H1 (cell line): ENCODE data around the gene SENP6. TPM values are rescaled to one million over a fixed set of nuclear protein-coding genes. Genes with fewer than 3 reads are reported as not detected.
"Not testable (repeated sequence)": the region's sequence is repeated elsewhere in the genome, so short reads cannot be mapped to it uniquely, and the experiment has no call there.

Experiments used
- CTCF ChIA-PET: fragments of 300-600 bp; sonication (Branson Sonifier 250); formaldehyde crosslinking; loops from one replicate; lab custom pipeline; 2021; ENCODE audit not compliant: partially characterized antibody; lab: Charles Lee
- POLR2A ChIA-PET: fragments of 300-600 bp; sonication (Branson Sonifier 250); formaldehyde crosslinking; loops from one replicate; lab custom pipeline; 2021; ENCODE audit warnings: inconsistent platforms; ENCODE audit not compliant: partially characterized antibody; lab: Charles Lee
- DNase-seq, 2 experiments: peaks; one replicate each; pipeline versions ENCODE4 v3.0.0 to v3.0.0-alpha.2; 2010 to 2022; ENCODE audit warnings: low spot score in 2 of 2, low read depth in 1 of 2, mixed read lengths in 1 of 2
- FAIRE-seq: peaks from 2 replicates; lab custom pipeline; 2011; peaks lifted over from hg19 to GRCh38; lab: Jason Lieb, UNC
- H2AFZ ChIP-seq: 2 replicates; pipeline ENCODE4 v1.8.1; 2012; ENCODE audit warnings: low read length, inconsistent platforms
- H2AK5ac ChIP-seq: 2 replicates; pipeline ENCODE4 v1.6.1; 2013; ENCODE audit warnings: low read depth, low read length
- H2BK120ac ChIP-seq: replicated peaks from 2 replicates; pipeline ENCODE3; 2013; ENCODE audit warnings: low read depth, low read length, inconsistent platforms
- H2BK12ac ChIP-seq: 2 replicates; pipeline ENCODE4 v1.6.1; 2013; ENCODE audit warnings: low read depth, low read length
- H2BK15ac ChIP-seq: 2 replicates; pipeline ENCODE4 v1.6.1; 2013; ENCODE audit warnings: low read length
- H2BK20ac ChIP-seq: 2 replicates; pipeline ENCODE4 v1.6.1; 2013; ENCODE audit warnings: low read length
- H2BK5ac ChIP-seq: 2 replicates; pipeline ENCODE4 v1.6.1; 2013; ENCODE audit warnings: low read depth, low read length
- H3K14ac ChIP-seq: 2 replicates; pipeline ENCODE4 v1.6.1; 2013; ENCODE audit warnings: inconsistent platforms; ENCODE audit not compliant: insufficient read length
- H3K18ac ChIP-seq: 2 replicates; pipeline ENCODE4 v1.6.1; 2013; ENCODE audit warnings: low read length; ENCODE audit errors: extremely low read depth
- H3K23ac ChIP-seq: 2 replicates; pipeline ENCODE4 v1.6.1; 2013; ENCODE audit warnings: inconsistent platforms; ENCODE audit not compliant: insufficient read length
- H3K23me2 ChIP-seq: 2 replicates; pipeline ENCODE4 v1.6.1; 2013; ENCODE audit warnings: low read depth, low read length
- H3K27ac ChIP-seq: 2 replicates; pipeline ENCODE4 v1.6.1; 2011; ENCODE audit warnings: low read depth, low read length, inconsistent platforms
- H3K27me3 ChIP-seq, 4 experiments: replicated peaks in 1 of 4; 1 replicate in 1 of 4; 2 replicates in 3 of 4; pipeline versions ENCODE4 v1.6.1 to v1.8.1; 2011 to 2013; ENCODE audit warnings: low read length in 3 of 4, mild to moderate bottlenecking in 3 of 4, inconsistent platforms in 2 of 4, mixed read lengths in 2 of 4, moderate library complexity in 1 of 4; ENCODE audit not compliant: control insufficient read depth in 3 of 4, insufficient read depth in 3 of 4; ENCODE audit errors: extremely low read depth in 1 of 4
- H3K36me3 ChIP-seq, 4 experiments: 2 replicates each; pipeline versions ENCODE4 v1.6.1 to v1.8.1; 2011 to 2013; ENCODE audit warnings: mild to moderate bottlenecking in 4 of 4, low read length in 3 of 4, moderate library complexity in 2 of 4, control low read depth in 1 of 4, inconsistent platforms in 1 of 4; ENCODE audit not compliant: insufficient read depth in 4 of 4, control insufficient read depth in 2 of 4
- H3K4ac ChIP-seq: replicated peaks from 2 replicates; pipeline ENCODE3; 2013; ENCODE audit warnings: low read length, low read depth, mixed read lengths, inconsistent platforms; ENCODE audit not compliant: insufficient read length
- H3K4me1 ChIP-seq, 4 experiments: replicated peaks in 1 of 4; 1 replicate in 1 of 4; 2 replicates in 3 of 4; pipeline versions ENCODE4 v1.6.1 to v1.8.1; 2011 to 2013; ENCODE audit warnings: low read length in 3 of 4, inconsistent platforms in 2 of 4, mixed read lengths in 1 of 4; ENCODE audit not compliant: insufficient read depth in 4 of 4, control insufficient read depth in 3 of 4
- H3K4me2 ChIP-seq, 2 experiments: 2 replicates each; pipeline versions ENCODE4 v1.6.1 to v1.8.1; 2011 to 2013; ENCODE audit warnings: low read depth in 2 of 2, low read length in 2 of 2, control low read depth in 1 of 2, inconsistent platforms in 1 of 2, mild to moderate bottlenecking in 1 of 2; ENCODE audit not compliant: insufficient read depth in 1 of 2
- H3K4me3 ChIP-seq, 4 experiments: fragments of 200-600, 300-600 bp in 1 of 4; sonication (generic), shearing (Covaris generic), sonication (Bioruptor Twin) in 1 of 4; 2 replicates each; pipeline versions ENCODE4 v1.5.1 to v1.8.1; 2011 to 2016; ENCODE audit warnings: low read length in 4 of 4, low read depth in 3 of 4, control low read depth in 2 of 4, inconsistent platforms in 2 of 4, mild to moderate bottlenecking in 2 of 4, mixed read lengths in 1 of 4, moderate library complexity in 1 of 4; ENCODE audit not compliant: insufficient read depth in 2 of 4; ENCODE audit errors: extremely low read depth in 1 of 4
- H3K56ac ChIP-seq: replicated peaks from 2 replicates; pipeline ENCODE3; 2013; ENCODE audit warnings: low read depth, mild to moderate bottlenecking, mixed read lengths, low read length, inconsistent platforms; ENCODE audit not compliant: insufficient read length
- H3K79me1 ChIP-seq: 2 replicates; pipeline ENCODE4 v1.6.1; 2013; ENCODE audit warnings: low read depth, low read length, control low read depth
- H3K79me2 ChIP-seq, 2 experiments: 2 replicates each; pipeline versions ENCODE4 v1.6.1 to v1.8.1; 2012 to 2013; ENCODE audit warnings: low read length in 2 of 2, mild to moderate bottlenecking in 2 of 2, inconsistent platforms in 1 of 2; ENCODE audit not compliant: insufficient read depth in 2 of 2, control insufficient read depth in 1 of 2
- H3K9ac ChIP-seq, 4 experiments: replicated peaks in 1 of 4; 1 replicate in 1 of 4; 2 replicates in 3 of 4; pipeline versions ENCODE4 v1.6.1 to v1.8.1; 2011 to 2013; ENCODE audit warnings: low read depth in 3 of 4, low read length in 3 of 4, control low read depth in 2 of 4, mild to moderate bottlenecking in 2 of 4, moderate library complexity in 2 of 4, inconsistent platforms in 1 of 4; ENCODE audit errors: extremely low read depth in 1 of 4
- H3K9me3 ChIP-seq, 2 experiments: 2 replicates each; pipeline versions ENCODE4 v1.6.1 to v1.8.1; 2012 to 2013; ENCODE audit warnings: mild to moderate bottlenecking in 2 of 2, moderate library complexity in 2 of 2, control low read depth in 1 of 2, inconsistent platforms in 1 of 2, low read depth in 1 of 2, low read length in 1 of 2, mixed read lengths in 1 of 2; ENCODE audit not compliant: insufficient read depth in 2 of 2
- H4K20me1 ChIP-seq, 2 experiments: replicated peaks in 1 of 2; 2 replicates each; pipeline versions ENCODE3 to v1.8.1; 2011 to 2013; ENCODE audit warnings: inconsistent platforms in 2 of 2, low read length in 2 of 2, mild to moderate bottlenecking in 1 of 2; ENCODE audit not compliant: insufficient read depth in 2 of 2, control insufficient read depth in 1 of 2
- H4K5ac ChIP-seq: 2 replicates; pipeline ENCODE4 v1.6.1; 2013; ENCODE audit warnings: low read length, low read depth, mixed read lengths, inconsistent platforms; ENCODE audit not compliant: insufficient read length
- H4K8ac ChIP-seq: 2 replicates; pipeline ENCODE4 v1.8.0; 2013; ENCODE audit warnings: mild to moderate bottlenecking, moderate library complexity, low read length, inconsistent platforms; ENCODE audit not compliant: insufficient read depth; ENCODE audit errors: extremely low read depth
- H4K91ac ChIP-seq: replicated peaks from 2 replicates; pipeline ENCODE3; 2013; ENCODE audit warnings: low read length, mixed read lengths, inconsistent platforms; ENCODE audit not compliant: insufficient read length
- WGBS, 2 experiments: shearing (Covaris generic) in 1 of 2; methylation state at CpG; one replicate each; pipeline versions ENCODE4 v1.1.6 to v1.1.7; 2013 to 2015; ENCODE audit warnings: low lambda C conversion rate in 2 of 2, mixed read lengths in 2 of 2, inconsistent platforms in 1 of 2, low coverage in 1 of 2, missing lambda C conversion rate in 1 of 2; ENCODE audit not compliant: insufficient replicate concordance in 2 of 2, insufficient coverage in 1 of 2, insufficient read length in 1 of 2; ENCODE audit errors: extremely low coverage in 1 of 2, missing lambda C conversion rate in 1 of 2; 5-methylcytosine and 5-hydroxymethylcytosine counted together
- polyA plus RNA-seq, 7 experiments: library from polyadenylated mRNA; depleted of rRNA in 3 of 7; stranded (reverse) in 5 of 7; unstranded in 2 of 7; fragments of >200 nt in 5 of 7; fragments of 200-250 nt in 2 of 7; gene quantifications; 1 replicate in 5 of 7; 2 replicates in 1 of 7; 4 replicates in 1 of 7; pipeline versions ENCODE4 v1.2.1 to v1.2.3, GENCODE V29; 2011 to 2013; ENCODE audit warnings: missing spikeins in 2 of 7, mixed read lengths in 2 of 7
- total RNA-seq: library from RNA; stranded (reverse); fragmentation: NEBNext Ultra II Directional; extraction: Animal tissue kit (Norgen Biotek cat#: 25700); gene quantifications from 2 replicates; pipeline ENCODE4 v1.2.1, GENCODE V29; 2021

SENP6 gene
- total and polyA plus RNA-seq, 2 of the 8 experiments (the other 6 are each of a cell fraction or from before 2014, with no cell fraction given), result 13.8 to 103 TPM

DNA sequence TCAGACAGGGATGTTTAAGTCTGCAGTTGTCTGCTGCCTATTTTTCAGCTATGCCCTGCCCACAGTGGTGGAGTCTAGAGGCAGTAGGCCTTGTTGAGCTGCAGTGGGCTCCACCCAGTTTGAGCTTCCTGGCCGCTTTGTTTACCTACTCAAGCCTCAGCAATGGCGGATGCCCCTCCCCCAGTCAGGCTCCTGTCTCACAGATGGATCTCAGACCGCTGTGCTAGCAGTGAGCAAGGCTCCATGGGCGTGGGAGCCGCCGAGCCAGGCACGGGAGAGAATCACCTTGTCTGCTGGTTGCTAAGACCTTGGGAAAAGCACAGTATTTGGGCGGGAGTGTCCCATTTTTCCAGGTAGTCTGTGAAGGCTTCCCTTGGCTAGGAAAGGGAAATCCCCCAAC, 86.3 kb downstream of the SENP6 start:
- not testable (repeated sequence) for H2BK120ac ChIP-seq, H4K5ac ChIP-seq, H3K23me2 ChIP-seq, H4K91ac ChIP-seq, H2BK20ac ChIP-seq, H3K79me2 ChIP-seq, H3K79me1 ChIP-seq, DNase-seq, H3K4me3 ChIP-seq, H3K56ac ChIP-seq, H3K27ac ChIP-seq, H3K4me1 ChIP-seq, H3K27me3 ChIP-seq, FAIRE-seq, H3K23ac ChIP-seq, H3K9ac ChIP-seq, H4K8ac ChIP-seq, H2AK5ac ChIP-seq, H2BK15ac ChIP-seq, H3K4me2 ChIP-seq, H2BK5ac ChIP-seq, H3K14ac ChIP-seq, H2AFZ ChIP-seq, H4K20me1 ChIP-seq, H3K18ac ChIP-seq, H2BK12ac ChIP-seq, H3K4ac ChIP-seq, H3K9me3 ChIP-seq
- WGBS, 2 experiments, result 85% methylated on average over 8 of the region's 8 CpGs; no CpG with 5 or more reads in 1 of the 2 experiments
- ChIA-PET POLR2A (interaction anchor here (0.6 to 1.5 kb wide), 3 partner anchors 11 to 104 kb away, joined by 3 read pairs; no protein-coding TSS in a partner anchor), CTCF (interaction anchor here (0.7 to 2.4 kb wide), 13 partner anchors 9 to 392 kb away, joined by 3 to 16 read pairs (median 3); no protein-coding TSS in a partner anchor)
- peaks cover 0 to 20% (median under 1%) of the 10 kb centered on the region in 4 experiments; a peak in 2 of 8 replicates for H3K36me3 ChIP-seq
